ENCODE measurements around the gene FAM20C.

Gene FAM20C

GRCh38 chr7:245574-246295 is 53.4 kb downstream of the FAM20C start:
- no peak for DNase-seq (ENCODE audit: low spot score)

DNA sequence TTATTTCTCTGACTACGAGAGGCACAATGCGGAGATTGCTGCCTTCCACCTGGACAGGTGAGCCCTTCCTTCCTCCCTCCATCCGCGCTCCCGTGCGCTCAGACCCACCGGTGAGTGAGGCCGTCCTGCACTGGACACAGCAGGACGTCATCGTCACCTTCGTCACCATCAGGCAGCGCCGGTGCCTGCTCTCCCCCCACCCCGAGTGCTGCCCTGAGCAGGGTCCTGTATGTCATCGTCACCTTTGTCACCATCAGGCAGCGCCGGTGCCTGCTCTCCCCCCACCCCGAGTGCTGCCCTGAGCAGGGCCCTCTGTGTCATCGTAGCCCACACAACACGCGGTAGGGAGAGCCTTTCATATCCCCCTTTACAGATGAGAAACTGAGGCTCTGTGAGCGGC is 54.1 kb downstream of the FAM20C start:
- DNase-seq (ENCODE audit: low spot score) = no peak

GRCh38 chr7:247181-247580 is 54.8 kb downstream of the FAM20C start:
- no peak for DNase-seq (ENCODE audit: low spot score)

GRCh38 chr7:247636-248035 is 55.3 kb downstream of the FAM20C start:
- DNase-seq (ENCODE audit: low spot score) = no peak

DNA sequence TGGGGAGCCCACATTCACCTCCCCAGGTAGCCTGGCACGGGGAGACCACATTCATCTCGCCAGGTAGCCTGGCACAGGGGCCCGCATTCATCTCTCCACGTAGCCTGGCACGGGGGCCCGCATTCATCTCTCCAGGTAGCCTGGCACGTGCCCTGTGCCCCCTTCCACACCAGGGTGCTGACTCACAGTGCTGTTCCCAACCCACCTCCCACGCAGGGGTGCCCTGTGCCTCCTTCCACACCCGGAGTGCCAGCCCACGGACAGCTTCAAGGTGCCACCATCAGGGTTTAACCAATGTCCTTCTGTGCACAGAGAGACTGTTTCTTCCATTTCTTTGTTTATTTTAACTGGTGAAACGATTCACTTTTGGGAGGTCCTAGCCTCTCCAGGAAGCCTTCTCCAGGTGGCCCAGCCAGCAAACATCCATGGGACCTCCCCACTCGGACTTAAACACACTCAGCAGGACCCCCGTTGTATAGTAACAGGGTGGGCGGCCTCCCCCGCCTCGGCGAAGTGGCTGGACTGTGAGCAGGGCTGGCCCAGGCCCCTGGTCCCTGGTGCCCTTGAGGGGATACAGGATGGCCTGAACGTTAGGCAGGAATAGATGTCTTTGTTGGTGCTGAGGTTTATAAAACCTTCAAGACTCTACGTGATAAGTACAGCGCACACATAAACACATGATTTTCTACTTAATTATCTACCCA is 56.5 kb downstream of the FAM20C start:
- DNase-seq (ENCODE audit: low spot score) = no peak

DNA sequence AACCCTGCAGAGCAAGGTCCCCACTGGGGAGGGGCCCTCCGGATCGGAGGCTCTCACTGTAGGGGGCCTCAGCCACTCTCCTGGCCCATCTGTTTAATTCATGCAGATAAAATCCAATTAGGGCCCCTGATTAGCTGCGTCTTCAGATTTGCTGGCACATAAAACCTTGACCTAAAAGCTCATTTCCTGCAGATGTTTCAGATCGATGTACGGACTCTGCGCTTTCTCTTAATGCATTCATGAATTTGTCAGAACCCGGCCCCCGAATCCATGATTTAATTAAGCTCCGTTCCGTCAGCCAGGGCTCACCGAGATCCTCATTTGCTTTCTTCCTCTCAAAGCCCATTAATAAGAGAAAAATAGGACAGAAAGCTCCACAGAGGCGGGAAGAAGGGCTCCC is 57.6 kb downstream of the FAM20C start:
- DNase-seq (ENCODE audit: low spot score) = no peak

DNA sequence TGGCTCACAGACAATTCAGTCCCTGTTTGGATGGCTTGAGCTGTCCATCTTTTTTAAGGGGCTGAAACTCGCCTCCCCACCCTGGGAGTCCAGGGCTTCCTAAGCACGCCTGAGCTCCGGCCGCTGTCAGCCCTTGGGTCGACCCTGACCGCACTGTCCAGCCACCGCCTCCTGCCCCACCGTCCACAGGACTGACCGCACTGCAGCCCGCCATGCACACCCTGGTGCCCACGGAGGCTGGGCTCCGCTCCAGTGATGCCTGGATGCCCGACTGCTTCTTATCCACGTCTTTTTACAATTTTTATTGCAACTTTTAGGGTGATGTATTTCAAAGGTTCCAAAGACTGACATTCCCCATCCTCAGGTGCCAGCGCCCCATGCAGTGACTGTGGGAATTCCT is 58.2 kb downstream of the FAM20C start:
- DNase-seq (ENCODE audit: low spot score) = no peak

DNA sequence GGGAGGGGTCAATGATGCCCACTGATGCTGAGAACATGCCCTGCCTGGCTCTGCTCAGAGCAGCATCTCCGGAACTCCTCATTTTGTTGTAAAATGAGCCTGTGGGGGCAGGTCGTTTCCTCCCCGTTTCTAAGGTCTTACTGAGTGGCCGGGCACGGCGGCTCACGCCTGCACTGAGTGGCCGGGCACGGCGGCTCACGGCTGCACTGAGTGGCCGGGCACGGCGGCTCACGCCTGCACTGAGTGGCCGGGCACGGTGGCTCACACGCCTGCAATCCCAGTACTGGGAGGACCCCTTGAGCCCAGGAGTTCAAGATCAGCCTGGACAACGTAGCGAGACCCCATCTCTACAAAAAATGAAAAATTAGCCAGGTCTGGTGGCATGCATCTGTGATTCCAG is 58.6 kb downstream of the FAM20C start:
- DNase-seq (ENCODE audit: low spot score) = no peak

DNA sequence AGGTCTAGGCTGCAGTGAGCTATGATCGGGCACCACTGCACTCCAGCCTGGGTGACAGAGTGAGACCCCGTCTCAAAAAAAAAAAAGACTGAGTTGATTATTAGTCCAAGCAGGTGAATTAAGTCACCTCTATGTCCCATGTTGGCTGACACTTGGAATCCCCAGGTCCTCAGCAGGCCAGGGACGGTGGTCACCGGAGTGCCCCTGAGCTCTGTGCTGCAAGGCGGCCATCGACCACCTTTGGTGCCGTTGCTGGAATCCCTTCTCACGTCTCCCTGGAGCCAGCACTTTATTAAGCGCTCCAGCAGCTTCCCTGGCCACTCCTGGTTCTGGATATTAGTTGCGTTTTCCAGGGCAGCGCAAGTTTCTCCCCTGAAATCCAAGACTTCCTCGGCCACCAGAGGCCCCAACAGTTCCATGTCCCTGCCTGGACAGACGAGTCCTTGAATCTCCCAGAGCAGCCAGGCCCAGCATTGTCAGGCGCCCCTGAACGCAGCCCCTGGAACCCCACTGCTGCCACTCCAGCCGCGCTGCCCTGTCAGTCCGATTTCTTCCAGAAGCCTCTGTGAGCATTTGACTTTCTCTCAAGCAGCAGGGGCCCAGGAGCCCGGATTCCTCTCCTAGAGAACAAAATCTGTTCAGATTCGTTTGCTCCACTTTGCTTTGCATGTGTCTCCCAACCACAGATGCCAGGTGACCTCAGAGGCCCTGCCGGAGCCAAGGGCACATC is 59.2 kb downstream of the FAM20C start:
- no peak for DNase-seq (ENCODE audit: low spot score)

DNA sequence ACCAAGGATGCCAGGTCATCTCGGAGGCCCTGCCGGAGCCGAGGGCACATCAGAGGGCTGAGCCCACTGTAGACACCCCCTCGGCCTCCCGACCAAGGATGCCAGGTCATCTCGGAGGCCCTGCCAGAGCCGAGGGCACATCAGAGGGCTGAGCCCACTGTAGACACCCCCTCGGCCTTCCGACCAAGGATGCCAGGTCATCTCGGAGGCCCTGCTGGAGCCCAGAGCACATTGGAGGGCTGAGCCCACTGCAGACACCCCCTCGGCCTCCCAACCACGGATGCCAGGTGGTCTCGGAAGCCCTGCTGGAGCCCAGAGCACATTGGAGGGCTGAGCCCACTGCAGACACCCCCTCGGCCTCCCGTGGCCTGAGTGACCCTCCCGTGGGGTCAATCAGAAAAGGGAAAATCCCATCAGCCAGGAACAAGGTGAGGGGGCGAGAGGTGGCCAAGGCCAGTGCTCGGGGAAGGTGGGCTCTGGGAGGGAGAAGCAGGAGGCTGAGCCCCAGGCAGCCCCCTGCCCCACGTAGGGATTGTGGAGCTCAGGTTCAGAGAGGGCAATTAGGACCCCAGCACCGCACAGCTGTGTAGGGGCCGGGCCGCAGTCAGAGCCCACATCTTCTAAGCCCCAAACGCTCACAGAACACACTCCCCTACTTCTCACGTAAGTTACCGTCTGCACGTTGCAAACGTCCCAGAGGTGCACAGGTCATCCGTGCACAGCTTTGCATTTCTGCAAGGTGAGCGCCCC is 60.0 kb downstream of the FAM20C start:
- DNase-seq (ENCODE audit: low spot score) = no peak

DNA sequence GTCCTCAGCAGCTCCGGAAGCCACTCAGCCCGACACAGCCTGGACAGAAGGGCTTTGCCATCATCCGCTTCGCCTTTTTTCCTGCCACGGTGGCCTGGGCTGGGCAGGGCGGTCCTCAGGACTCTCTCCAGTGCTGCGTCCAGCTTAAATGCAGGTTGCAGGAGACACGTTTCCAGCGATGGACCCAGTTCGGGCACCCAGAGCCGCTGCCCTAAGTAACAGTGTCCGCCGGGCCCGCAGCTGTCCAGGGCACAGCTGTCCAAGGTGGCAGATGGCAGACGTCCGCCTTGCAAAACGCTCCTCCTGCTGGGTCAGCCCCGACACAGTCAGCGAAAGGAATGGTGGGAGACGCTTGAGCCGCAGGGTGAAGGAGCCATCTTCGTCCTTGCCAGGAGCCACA is 60.6 kb downstream of the FAM20C start:
- DNase-seq (ENCODE audit: low spot score) = no peak

DNA sequence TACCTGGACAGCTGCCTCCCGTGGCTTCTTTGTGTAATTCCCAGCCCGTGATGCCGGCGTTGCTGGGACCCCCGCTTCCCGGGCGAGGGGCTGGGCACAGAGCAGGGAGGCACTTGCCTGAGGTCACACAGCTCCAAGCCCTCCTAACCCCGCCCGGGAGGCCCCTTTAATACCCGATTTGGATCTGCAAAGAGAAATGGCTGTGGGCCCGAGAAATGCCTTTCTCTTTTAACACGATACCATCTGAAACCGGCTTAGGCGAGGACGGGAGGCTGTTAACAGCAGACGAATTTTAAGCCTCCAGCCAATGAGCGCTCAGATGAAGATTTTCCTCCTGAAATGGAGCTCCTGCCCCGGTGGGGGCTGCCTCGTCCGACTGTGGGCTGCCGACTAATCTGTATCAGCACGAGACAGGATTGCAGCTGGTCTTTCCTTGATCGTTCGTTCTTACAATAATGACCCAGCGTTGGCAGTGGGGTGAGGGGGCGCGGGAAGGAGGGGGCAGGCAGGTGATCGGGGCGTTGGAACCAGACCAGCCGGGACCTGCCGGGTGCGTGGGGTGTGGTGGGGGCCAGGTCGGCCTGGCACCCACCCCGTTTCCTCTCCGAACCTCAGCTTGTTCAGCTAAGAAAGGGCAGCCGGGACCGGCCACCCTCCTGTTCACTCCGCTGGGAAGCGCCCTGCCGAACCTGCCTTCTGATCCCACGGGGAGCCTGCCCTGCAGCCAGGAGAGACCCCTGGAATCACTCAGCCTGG is 61.4 kb downstream of the FAM20C start:
- no peak for DNase-seq (ENCODE audit: low spot score)

- no peak for DNase-seq (ENCODE audit: low spot score)
These were observed 62.1 kb downstream of the FAM20C start for GRCh38 chr7:254337-255037.

GRCh38 chr7:255038-255435 is 62.7 kb downstream of the FAM20C start:
- no peak for DNase-seq (ENCODE audit: low spot score)

DNA sequence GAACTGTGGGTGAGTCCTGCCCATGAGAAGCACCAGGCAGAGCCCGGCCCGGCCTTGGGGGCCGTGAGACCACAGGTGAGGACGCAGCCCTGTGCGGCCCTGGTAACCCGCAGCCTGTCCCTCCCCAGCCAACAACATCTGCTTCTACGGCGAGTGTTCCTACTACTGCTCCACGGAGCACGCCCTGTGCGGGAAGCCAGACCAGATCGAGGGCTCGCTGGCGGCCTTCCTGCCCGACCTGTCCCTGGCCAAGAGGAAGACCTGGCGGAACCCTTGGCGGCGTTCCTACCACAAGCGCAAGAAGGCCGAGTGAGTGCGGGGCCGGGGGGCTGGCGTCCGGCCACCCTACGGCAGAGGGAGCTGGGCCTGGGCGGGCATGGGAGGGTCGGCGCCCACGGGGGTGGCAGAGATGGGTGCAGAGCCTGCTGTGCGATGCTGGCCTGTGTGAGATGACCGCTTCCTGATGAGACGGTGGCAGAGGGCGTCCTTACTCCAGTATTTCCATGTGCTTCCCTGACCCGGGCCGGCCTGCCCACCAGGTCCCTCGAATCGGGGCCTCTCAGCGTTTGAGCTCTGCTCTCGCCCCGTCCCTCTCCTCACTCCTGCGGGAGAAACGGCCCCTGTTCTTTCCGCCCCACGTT is 63.5 kb downstream of the FAM20C start:
- no peak for DNase-seq (ENCODE audit: low spot score)

DNA sequence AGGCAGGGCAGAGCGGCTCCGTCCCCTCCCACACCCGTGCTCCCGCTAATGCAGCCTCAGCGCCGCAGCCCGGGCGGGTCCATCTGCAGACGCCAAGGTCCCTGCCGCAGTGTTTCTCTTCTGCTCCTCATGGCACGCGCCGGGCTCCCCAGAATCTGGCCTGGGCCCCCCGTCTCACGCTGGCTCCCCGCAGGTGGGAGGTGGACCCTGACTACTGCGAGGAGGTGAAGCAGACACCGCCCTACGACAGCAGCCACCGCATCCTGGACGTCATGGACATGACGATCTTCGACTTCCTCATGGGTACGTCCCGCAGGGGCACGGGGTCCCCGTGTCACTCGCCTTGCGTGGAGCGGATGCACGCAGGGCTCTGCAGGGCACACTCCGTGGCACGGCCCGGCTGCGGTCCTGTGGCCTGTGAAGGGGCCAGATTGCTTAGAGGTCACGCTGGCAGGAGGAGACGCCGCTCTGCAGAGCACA is 64.1 kb downstream of the FAM20C start:
- no peak for DNase-seq (ENCODE audit: low spot score)

- no peak for DNase-seq (ENCODE audit: low spot score)
These were observed 64.7 kb downstream of the FAM20C start for GRCh38 chr7:256981-257646.

DNA sequence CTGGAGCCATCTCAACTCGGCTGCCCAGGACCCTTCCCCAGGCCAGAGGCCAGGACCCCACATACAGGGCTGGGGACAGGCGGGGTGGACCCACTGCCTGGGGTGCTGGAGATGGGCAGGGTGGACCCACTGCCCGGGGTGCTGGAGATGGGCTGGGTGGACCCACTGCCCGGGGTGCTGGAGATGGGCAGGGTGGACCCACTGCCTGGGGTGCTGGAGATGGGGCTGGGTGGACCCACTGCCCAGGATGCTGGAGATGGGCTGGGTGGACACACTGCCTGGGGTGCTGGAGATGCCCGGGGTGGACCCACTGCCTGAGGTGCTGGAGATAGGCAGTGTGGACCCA is 65.2 kb downstream of the FAM20C start:
- no peak for DNase-seq (ENCODE audit: low spot score)

GRCh38 chr7:258476-259190 is 66.3 kb downstream of the FAM20C start:
- DNase-seq (ENCODE audit: low spot score) = no peak

DNA sequence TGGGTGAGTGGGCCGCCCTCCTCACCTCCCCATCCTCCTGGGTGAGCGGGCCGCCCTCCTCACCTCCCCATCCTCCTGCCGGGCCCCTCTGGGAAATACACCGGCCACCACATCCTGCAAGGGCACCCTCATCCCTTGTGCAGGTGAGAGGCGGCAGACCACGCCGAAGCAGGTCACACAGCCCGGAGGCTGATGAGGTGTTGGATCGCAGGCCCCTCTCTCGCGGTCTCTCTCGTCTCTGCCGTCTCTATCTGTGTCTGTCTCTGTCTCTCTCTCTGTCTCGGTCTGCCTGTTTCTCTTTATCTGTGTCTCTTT is 66.8 kb downstream of the FAM20C start:
- no peak for DNase-seq (ENCODE audit: low spot score)

Measured in COLO829 (cell line).